GM23338 (cell line): ENCODE results near the gene PAPOLG. TPM values are rescaled to one million over a fixed set of nuclear protein-coding genes. Genes with fewer than 3 reads are reported as not detected.
"Not testable (repeated sequence)": the region's sequence is repeated elsewhere in the genome, so short reads cannot be mapped to it uniquely, and the experiment has no call there.

Experiments used
- ATAC-seq: fragments of 200-7000 bp; cut with Tn5 transposase; 3 replicates; pipeline ENCODE4 v1.9.1; 2020
- DNase-seq: peaks from one replicate; pipeline ENCODE4 v3.0.0-alpha.2; 2015; ENCODE audit warnings: low spot score
- H2AFZ ChIP-seq: fragments of 200-600 bp; sonication (generic); 2 replicates; pipeline ENCODE4 v1.8.0; 2016; ENCODE audit warnings: antibody characterized with exemption, mild to moderate bottlenecking, moderate library complexity
- H3F3A ChIP-seq: fragments of 200-600 bp; sonication (generic); replicated peaks from 2 replicates; pipeline ENCODE4 v1.8.0; 2017; ENCODE audit warnings: antibody characterized with exemption, mixed run types, low read depth
- H3K27ac ChIP-seq: fragments of 200-600 bp; sonication (generic); 2 replicates; pipeline ENCODE4 v1.6.1; 2016; ENCODE audit warnings: low read depth
- H3K27me3 ChIP-seq: fragments of 200-600 bp; sonication (generic); 2 replicates; pipeline ENCODE4 v1.8.0; 2016; ENCODE audit warnings: mild to moderate bottlenecking, mixed run types, moderate library complexity; ENCODE audit not compliant: insufficient read depth
- H3K36me3 ChIP-seq: fragments of 200-600 bp; sonication (generic); 2 replicates; pipeline ENCODE4 v1.8.0; 2016; ENCODE audit warnings: mild to moderate bottlenecking; ENCODE audit not compliant: insufficient read depth
- H3K4me1 ChIP-seq: fragments of 200-600 bp; sonication (generic); 2 replicates; pipeline ENCODE4 v1.8.0; 2016; ENCODE audit warnings: mild to moderate bottlenecking, moderate library complexity; ENCODE audit not compliant: insufficient read depth
- H3K4me2 ChIP-seq: fragments of 200-600 bp; sonication (generic); 2 replicates; pipeline ENCODE4 v1.7.1; 2017; ENCODE audit warnings: mixed run types
- H3K4me3 ChIP-seq: fragments of 200-600 bp; sonication (generic); 2 replicates; pipeline ENCODE4 v1.6.1; 2016; ENCODE audit warnings: mixed run types
- H3K79me2 ChIP-seq: fragments of 200-600 bp; sonication (generic); replicated peaks from 2 replicates; pipeline ENCODE4 v1.8.0; 2017; ENCODE audit warnings: mild to moderate bottlenecking; ENCODE audit not compliant: insufficient read depth
- H3K9me2 ChIP-seq: fragments of 200-600 bp; sonication (generic); 2 replicates; pipeline ENCODE4 v1.8.0; 2017; ENCODE audit not compliant: insufficient read depth
- H4K20me1 ChIP-seq: fragments of 200-600 bp; sonication (generic); replicated peaks from 2 replicates; pipeline ENCODE4 v1.8.0; 2017; ENCODE audit warnings: mild to moderate bottlenecking; ENCODE audit not compliant: insufficient read depth
- H3K27ac Mint-ChIP-seq: 2 replicates; pipeline ENCODE4 v1.8.0; 2020; ENCODE audit warnings: inconsistent platforms, mild to moderate bottlenecking, moderate library complexity, mixed read lengths
- H3K27me3 Mint-ChIP-seq: 3 replicates; pipeline ENCODE4 v1.8.0; 2022; ENCODE audit warnings: low read depth, mild to moderate bottlenecking, moderate library complexity, mixed read lengths, inconsistent platforms; ENCODE audit not compliant: insufficient read depth, poor library complexity
- H3K36me3 Mint-ChIP-seq: 3 replicates; pipeline ENCODE4 v1.8.0; 2021; ENCODE audit warnings: low read depth, mild to moderate bottlenecking, inconsistent platforms, moderate library complexity, mixed read lengths
- H3K4me1 Mint-ChIP-seq: 3 replicates; pipeline ENCODE4 v1.8.0; 2020; ENCODE audit warnings: mild to moderate bottlenecking, inconsistent platforms, mixed read lengths
- H3K4me3 Mint-ChIP-seq: 3 replicates; pipeline ENCODE4 v1.8.0; 2021; ENCODE audit warnings: moderate library complexity, mild to moderate bottlenecking, inconsistent platforms, mixed read lengths
- H3K9me3 Mint-ChIP-seq: 3 replicates; pipeline ENCODE4 v1.8.0; 2020; ENCODE audit warnings: moderate library complexity, mild to moderate bottlenecking, inconsistent platforms, mixed read lengths
- EZH2phosphoT487 ChIP-seq: fragments of 200-600 bp; sonication (generic); IDR thresholded peaks from one replicate; pipeline ENCODE4 v1.8.1; 2018; ENCODE audit warnings: antibody characterized with exemption; ENCODE audit not compliant: unreplicated experiment
- JUNB ChIP-seq: IDR thresholded peaks from one replicate; pipeline ENCODE4 v1.6.1; 2016; ENCODE audit warnings: antibody characterized with exemption; ENCODE audit not compliant: unreplicated experiment
- NANOG ChIP-seq: IDR thresholded peaks from 2 replicates; pipeline ENCODE4 v1.6.1; 2016; ENCODE audit warnings: antibody characterized with exemption, borderline replicate concordance
- POLR2AphosphoS5 ChIP-seq: IDR thresholded peaks from 2 replicates; pipeline ENCODE4 v1.6.1; 2016; ENCODE audit warnings: antibody characterized with exemption, low read depth
- ZNF114 ChIP-seq: fragments of 250-450 bp; sonication (Bioruptor Pico); IDR thresholded peaks from 2 replicates; pipeline ENCODE4 v1.5.0; 2020; ENCODE audit warnings: mild to moderate bottlenecking, moderate library complexity
- ZNF331 ChIP-seq: fragments of 250-450 bp; sonication (Bioruptor Pico); IDR thresholded peaks from 2 replicates; pipeline ENCODE4 v1.5.0; 2020; ENCODE audit warnings: low read depth, mild to moderate bottlenecking, moderate library complexity
- ZNF462 ChIP-seq: fragments of 250-450 bp; sonication (Bioruptor Pico); IDR thresholded peaks from 2 replicates; pipeline ENCODE4 v1.5.0; 2020; ENCODE audit warnings: mild to moderate bottlenecking, moderate library complexity
- polyA plus RNA-seq: library from polyadenylated mRNA; unstranded; fragments of >200 nt; fragmentation: Nextera tagmentation; extraction: Ambion mirVana; gene quantifications from 2 replicates; pipeline ENCODE4 v1.2.1, GENCODE V29; 2016
- total RNA-seq: library from RNA; depleted of rRNA; stranded (reverse); fragments of >200 nt; shearing (Covaris generic); gene quantifications from 2 replicates; pipeline ENCODE4 v1.2.3, GENCODE V29; 2014

PAPOLG gene
- total and polyA plus RNA-seq, 2 experiments from 2014 or later = 13.8 to 31.2 TPM

GRCh38 chr2:60826111-60826510 is 70.0 kb downstream of the PAPOLG start (continued):
- no peak for TF ChIP-seq ZNF462
- no peak for TF ChIP-seq POLR2AphosphoS5
- no peak for TF ChIP-seq NANOG
- TF ChIP-seq ZNF331 = no peak
- no peak for TF ChIP-seq JUNB
- TF ChIP-seq EZH2phosphoT487 = no peak
- TF ChIP-seq ZNF114 = no peak

- not testable (repeated sequence) for H3K27me3 ChIP-seq, H3K27ac Mint-ChIP-seq, ATAC-seq, H3K9me2 ChIP-seq, H3F3A ChIP-seq, H4K20me1 ChIP-seq, H3K4me1 Mint-ChIP-seq, H3K36me3 Mint-ChIP-seq, H3K27ac ChIP-seq, H3K4me3 ChIP-seq, H3K79me2 ChIP-seq, H2AFZ ChIP-seq, DNase-seq, H3K9me3 Mint-ChIP-seq, H3K4me1 ChIP-seq, H3K36me3 ChIP-seq, H3K4me2 ChIP-seq, H3K4me3 Mint-ChIP-seq, H3K27me3 Mint-ChIP-seq
Measured at GRCh38 chr2:60826860-60827259, 70.8 kb downstream of the PAPOLG start.
